ENCODE data around the gene ACTMAP. TPM values are rescaled to one million over a fixed set of nuclear protein-coding genes. Genes with fewer than 3 reads are reported as not detected.

ACTMAP gene
- total and polyA plus RNA-seq, 9 of the 15 experiments (the other 6 are each of a cell fraction or from before 2014, with no cell fraction given): 1.7 to 16.6 (median 4.9) TPM

- ChIA-PET CTCF (ENCODE audit: low intra/inter-chr PET ratio) (no interaction called here), POLR2A (interaction anchor here (0.6 to 2.5 kb wide), 4 partner anchors 10 to 50 kb away, joined by 4 to 8 read pairs (median 4); partner anchors contain the start of gene RAB4B)
- in situ Hi-C loops (cut with MboI): no loop called here
- H3K4me2 ChIP-seq (ENCODE audit: insufficient read depth, low read length): no peak overlapping the region
- FAIRE-seq (no peak), ATAC-seq (no peak), DNase-seq (ENCODE audit: extremely low read depth in 1 of 4, low spot score in 3 of 4) (no peak)
- peaks cover 83% of the 10 kb centered on the region for H3K36me3 ChIP-seq (ENCODE audit: control insufficient read depth, insufficient read depth, low read length)
- peaks cover 18 to 31% of the 10 kb centered on the region in 2 experiments; a peak in 4 of 5 replicates for H3K4me1 ChIP-seq (replicated peaks in 1 of 2; ENCODE audit: control insufficient read depth in 2 of 2, insufficient read depth in 2 of 2, low read length in 2 of 2)
- no peak overlapping the region; the same call in 2 of the 3 replicates for H3K27ac ChIP-seq (ENCODE audit: extremely low read depth, low read depth, low read length)
- H3K79me2 ChIP-seq (ENCODE audit: control insufficient read depth, insufficient read depth, low read length): peaks cover 86% of the 10 kb centered on the region
- H3K9me1 ChIP-seq (ENCODE audit: control insufficient read depth, insufficient read depth, low read length): peaks cover 3% of the 10 kb centered on the region
- no peaks in the 10 kb centered on the region for H3K27me3 ChIP-seq (ENCODE audit: control insufficient read depth in 2 of 2, insufficient read depth in 2 of 2, low read length in 2 of 2)
- no peak for TF ChIP-seq JUND (IDR thresholded peaks at IDR 0.05; ENCODE audit: borderline replicate concordance, low read depth, low read length)
- 0 out of 3 replicates have a peak, but pooled peaks have one; percentile 24 for TF ChIP-seq JUND (tag; IDR thresholded peaks at IDR 0.05; ENCODE audit: borderline replicate concordance, low read depth, low read length)
- no peak for TF ChIP-seq ZNF512 (tag; IDR thresholded peaks at IDR 0.05)
- 0 out of 2 replicates have a peak, but pooled peaks have one; percentile 28 for TF ChIP-seq ATF3 (IDR thresholded peaks at IDR 0.05)
- no peak for TF ChIP-seq ATF3 (CRISPR knock-in tag; conservative IDR thresholded peaks at IDR 0.05)
- no TSS peak for BruUV-seq (replicated peaks)
- H3K4me3 ChIP-seq: no peak overlapping the region
- H3K9ac ChIP-seq (ENCODE audit: insufficient read depth in 1 of 2, low read depth in 2 of 2, low read length in 2 of 2): peak overlapping the region in 1 of 2 experiments; percentile 72; a peak in 1 of 4 replicates
- no peaks in the 10 kb centered on the region for H3K9me3 ChIP-seq (replicated peaks; ENCODE audit: control insufficient read depth, insufficient read depth, low read depth, low read length)
- WGBS (ENCODE audit: insufficient coverage, low coverage, missing lambda C conversion rate): 97% methylated on average over 8 of the region's 8 CpGs
- no peak overlapping the region for H2AFZ ChIP-seq (ENCODE audit: low read depth, low read length)
- intact Hi-C loops (cut with micrococcal nuclease): no loop called here
- H4K20me1 ChIP-seq (replicated peaks; ENCODE audit: control insufficient read depth, insufficient read depth, low read length): peaks cover 35% of the 10 kb centered on the region
These were observed 5.5 kb upstream of the ACTMAP start for GRCh38 chr19:40755791-40756190.

All from K562 (cell line).